ENCODE measurements around the gene CACNA2D3.

The CACNA2D3 gene

GRCh38 chr3:54875596-54876268 is 753.4 kb downstream of the CACNA2D3 start:
- no peak for DNase-seq (ENCODE audit: low spot score)

GRCh38 chr3:54876694-54877093 is 754.3 kb downstream of the CACNA2D3 start:
- no peak for DNase-seq (ENCODE audit: low spot score)
- TF ChIP-seq, protein P1, sequence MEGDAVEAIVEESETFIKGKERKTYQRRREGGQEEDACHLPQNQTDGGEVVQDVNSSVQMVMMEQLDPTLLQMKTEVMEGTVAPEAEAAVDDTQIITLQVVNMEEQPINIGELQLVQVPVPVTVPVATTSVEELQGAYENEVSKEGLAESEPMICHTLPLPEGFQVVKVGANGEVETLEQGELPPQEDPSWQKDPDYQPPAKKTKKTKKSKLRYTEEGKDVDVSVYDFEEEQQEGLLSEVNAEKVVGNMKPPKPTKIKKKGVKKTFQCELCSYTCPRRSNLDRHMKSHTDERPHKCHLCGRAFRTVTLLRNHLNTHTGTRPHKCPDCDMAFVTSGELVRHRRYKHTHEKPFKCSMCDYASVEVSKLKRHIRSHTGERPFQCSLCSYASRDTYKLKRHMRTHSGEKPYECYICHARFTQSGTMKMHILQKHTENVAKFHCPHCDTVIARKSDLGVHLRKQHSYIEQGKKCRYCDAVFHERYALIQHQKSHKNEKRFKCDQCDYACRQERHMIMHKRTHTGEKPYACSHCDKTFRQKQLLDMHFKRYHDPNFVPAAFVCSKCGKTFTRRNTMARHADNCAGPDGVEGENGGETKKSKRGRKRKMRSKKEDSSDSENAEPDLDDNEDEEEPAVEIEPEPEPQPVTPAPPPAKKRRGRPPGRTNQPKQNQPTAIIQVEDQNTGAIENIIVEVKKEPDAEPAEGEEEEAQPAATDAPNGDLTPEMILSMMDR (IDR thresholded peaks at IDR 0.05; ENCODE audit: extremely low read depth, missing control alignments) = no peak

More at GRCh38 chr3:54875596-54876268, 753.4 kb downstream of the CACNA2D3 start:
- TF ChIP-seq, protein P1 (IDR thresholded peaks at IDR 0.05; ENCODE audit: extremely low read depth, missing control alignments) = no peak

DNA sequence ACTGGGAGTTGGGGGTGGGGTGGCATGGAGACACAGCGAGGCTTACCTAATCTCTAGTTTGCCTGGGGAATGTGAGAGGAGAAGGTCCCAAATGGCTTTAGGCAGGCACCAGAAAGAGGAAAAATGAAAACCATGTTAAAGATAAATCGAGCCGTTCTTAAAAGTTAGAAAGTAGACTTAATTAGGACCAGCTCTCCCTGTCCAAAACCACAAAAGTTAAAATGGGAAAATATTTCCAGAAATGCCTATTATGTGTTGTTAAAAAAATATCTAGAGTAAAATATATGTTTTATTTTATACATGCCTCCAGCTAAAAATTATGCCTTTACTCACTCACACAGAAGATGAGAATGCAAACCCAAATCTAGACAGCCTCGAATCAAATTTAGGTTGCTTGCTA is 755.4 kb downstream of the CACNA2D3 start:
- DNase-seq (ENCODE audit: low spot score) = no peak
- TF ChIP-seq, protein P1 (IDR thresholded peaks at IDR 0.05; ENCODE audit: extremely low read depth, missing control alignments) = no peak

DNA sequence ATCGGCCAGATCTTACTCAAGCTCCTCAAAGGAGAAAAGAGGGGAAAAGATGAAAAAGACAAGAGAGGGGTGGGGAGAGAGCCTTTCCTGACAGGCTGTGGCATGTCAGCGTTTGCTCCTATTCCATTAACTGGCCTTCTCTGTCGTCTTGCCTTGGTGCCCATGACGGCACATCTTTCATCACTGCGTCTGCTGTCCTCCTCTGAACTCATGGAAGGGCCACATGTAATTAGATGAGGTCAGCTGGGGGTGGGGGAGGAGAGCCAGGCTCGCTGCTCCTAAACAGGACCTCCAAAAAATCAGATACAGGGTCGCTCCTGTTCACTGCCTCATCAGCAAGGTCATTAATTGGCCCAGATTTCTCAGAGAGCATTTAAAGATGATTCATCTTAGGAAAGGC is 755.8 kb downstream of the CACNA2D3 start:
- TF ChIP-seq, protein P1 (IDR thresholded peaks at IDR 0.05; ENCODE audit: extremely low read depth, missing control alignments) = no peak
- no peak for DNase-seq (ENCODE audit: low spot score)

DNA sequence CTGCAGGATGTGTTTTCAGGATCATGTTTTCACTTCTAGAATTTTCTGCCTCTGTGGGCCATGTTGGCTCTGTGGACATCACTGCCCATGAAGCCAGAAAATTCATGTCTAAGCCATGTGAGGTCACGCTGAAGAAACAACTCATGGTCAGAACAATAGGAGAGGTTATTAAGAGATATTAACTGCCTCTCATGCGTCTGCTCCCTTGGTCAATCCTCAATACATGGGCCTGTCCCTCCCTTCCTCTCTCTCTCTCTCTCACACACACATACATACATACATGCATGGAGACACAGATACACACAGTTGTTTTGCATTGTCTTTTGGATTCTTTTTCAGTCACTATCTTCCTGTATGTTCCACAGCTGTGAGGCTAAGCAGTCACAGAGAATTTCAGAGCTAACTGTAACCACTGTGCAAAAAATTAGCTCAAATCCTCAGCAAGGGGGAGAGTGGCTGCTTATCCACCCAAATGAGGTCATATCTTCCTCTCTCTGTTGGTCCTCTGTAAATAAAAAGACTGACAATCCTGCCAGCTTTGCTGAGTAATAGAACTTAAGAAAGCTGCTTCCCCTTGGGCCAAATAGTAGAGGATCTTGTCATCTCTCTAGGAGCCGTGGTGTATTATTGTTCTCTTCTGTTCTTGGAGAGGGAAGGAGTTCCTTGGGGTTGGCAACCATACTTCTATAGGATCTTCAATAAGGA is 759.9 kb downstream of the CACNA2D3 start:
- no peak for DNase-seq (ENCODE audit: low spot score)
- TF ChIP-seq, protein P1 (IDR thresholded peaks at IDR 0.05; ENCODE audit: extremely low read depth, missing control alignments) = no peak

GRCh38 chr3:54888162-54888561 is 765.8 kb downstream of the CACNA2D3 start:
- TF ChIP-seq, protein P1 (IDR thresholded peaks at IDR 0.05; ENCODE audit: extremely low read depth, missing control alignments) = no peak
- no peak for DNase-seq (ENCODE audit: low spot score)

DNA sequence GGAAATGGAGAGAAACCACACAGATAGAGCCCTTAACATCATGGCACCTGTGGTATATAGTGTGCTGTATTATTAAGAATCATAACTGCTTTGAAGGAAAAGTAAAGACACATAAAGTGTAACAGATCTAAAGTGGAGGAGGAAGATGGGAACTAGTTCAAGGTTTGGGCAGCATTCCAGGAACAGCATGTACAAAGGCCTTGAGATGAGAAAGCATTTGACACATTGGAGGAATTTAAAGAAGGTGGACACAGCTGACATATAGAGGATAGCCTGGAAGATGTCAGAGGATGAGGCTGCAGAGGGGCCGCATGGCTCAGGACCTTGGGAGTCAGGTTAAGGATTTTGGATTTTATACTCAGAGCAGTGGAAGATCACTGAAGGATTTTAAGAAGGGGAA is 766.5 kb downstream of the CACNA2D3 start:
- TF ChIP-seq, protein P1 (IDR thresholded peaks at IDR 0.05; ENCODE audit: extremely low read depth, missing control alignments) = no peak
- DNase-seq (ENCODE audit: low spot score) = no peak
